Peyer's patch (tissue), 4 donors: ENCODE data around the gene MAN1C1.

Experiments used
- POLR2A ChIP-seq, 2 donors: fragments of 450-650 bp; IDR thresholded peaks; one replicate each; pipeline ENCODE4 v1.5.1; 2017; ENCODE audit warnings: antibody characterized with exemption in 2 of 2, mild to moderate bottlenecking in 2 of 2, moderate library complexity in 2 of 2
- TF ChIP-seq, protein P1 (sequence below), 6 experiments: fragments of 450-650 bp in 4 of 6; fragments of 200-600 bp in 2 of 6; sonication (generic) in 1 of 6; IDR thresholded peaks; one replicate each; pipeline ENCODE4 v1.5.1; 2017 to 2019; ENCODE audit warnings: antibody characterized with exemption in 6 of 6, mild to moderate bottlenecking in 3 of 6, moderate library complexity in 1 of 6

DNA sequence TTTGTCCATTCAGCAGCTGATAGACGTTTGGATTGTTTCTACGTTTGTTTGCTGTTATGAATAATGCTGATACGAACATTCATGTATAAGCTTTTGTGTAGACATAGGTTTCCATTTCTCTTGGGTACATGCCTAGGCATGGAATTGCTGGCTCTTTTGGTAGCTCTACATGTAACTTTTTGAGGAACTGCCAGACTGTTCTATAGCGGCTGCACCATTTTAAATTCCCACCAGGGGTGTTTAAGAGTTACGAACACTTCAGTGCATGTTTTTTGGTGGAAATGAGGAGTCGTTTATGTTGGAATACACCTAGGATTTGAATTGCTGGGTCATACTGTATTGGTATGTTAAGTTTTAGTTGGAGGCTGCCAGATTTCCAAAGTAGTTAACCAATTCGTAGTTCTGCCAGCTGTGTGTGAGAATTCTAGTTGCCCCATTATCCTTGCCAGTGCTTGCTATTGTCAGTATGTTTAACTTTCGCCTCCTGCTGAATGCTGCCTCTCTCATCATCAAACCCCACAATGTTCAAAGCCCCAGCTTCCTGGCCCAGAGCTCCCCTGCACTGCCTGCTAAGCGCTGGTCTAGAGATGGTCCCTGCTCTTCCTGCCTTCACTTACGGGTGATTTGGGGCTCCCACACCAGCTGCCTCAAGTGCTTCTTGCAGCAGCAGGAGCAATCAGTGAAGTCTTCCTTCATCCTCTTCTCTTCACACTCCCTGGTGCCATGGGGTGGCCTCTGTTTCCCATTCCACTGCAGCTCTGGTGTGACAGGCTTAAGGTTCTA is 81.0 kb downstream of the MAN1C1 start:
- TF ChIP-seq, protein P1, sequence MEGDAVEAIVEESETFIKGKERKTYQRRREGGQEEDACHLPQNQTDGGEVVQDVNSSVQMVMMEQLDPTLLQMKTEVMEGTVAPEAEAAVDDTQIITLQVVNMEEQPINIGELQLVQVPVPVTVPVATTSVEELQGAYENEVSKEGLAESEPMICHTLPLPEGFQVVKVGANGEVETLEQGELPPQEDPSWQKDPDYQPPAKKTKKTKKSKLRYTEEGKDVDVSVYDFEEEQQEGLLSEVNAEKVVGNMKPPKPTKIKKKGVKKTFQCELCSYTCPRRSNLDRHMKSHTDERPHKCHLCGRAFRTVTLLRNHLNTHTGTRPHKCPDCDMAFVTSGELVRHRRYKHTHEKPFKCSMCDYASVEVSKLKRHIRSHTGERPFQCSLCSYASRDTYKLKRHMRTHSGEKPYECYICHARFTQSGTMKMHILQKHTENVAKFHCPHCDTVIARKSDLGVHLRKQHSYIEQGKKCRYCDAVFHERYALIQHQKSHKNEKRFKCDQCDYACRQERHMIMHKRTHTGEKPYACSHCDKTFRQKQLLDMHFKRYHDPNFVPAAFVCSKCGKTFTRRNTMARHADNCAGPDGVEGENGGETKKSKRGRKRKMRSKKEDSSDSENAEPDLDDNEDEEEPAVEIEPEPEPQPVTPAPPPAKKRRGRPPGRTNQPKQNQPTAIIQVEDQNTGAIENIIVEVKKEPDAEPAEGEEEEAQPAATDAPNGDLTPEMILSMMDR (IDR thresholded peaks at IDR 0.05), result no peak
- no peak for TF ChIP-seq POLR2A (IDR thresholded peaks at IDR 0.05)
